Suprapubic skin (tissue), 4 donors: ENCODE measurements around the gene FNBP1L. TPM values are rescaled to one million over a fixed set of nuclear protein-coding genes. Genes with fewer than 3 reads are reported as not detected.

Experiments used
- DNase-seq, 2 donors: peaks; one replicate each; pipeline ENCODE4 v3.0.0-alpha.2; 2019; ENCODE audit warnings: low spot score in 2 of 2
- H3K27ac ChIP-seq: fragments of 200-600 bp; sonication (generic); one replicate; pipeline ENCODE4 v1.5.1; 2019
- H3K27me3 ChIP-seq: fragments of 200-600 bp; sonication (generic); one replicate; pipeline ENCODE4 v1.5.1; 2019
- H3K36me3 ChIP-seq: fragments of 200-600 bp; sonication (generic); one replicate; pipeline ENCODE4 v1.5.1; 2019
- H3K4me1 ChIP-seq: fragments of 200-600 bp; sonication (generic); one replicate; pipeline ENCODE4 v1.5.1; 2019
- H3K4me3 ChIP-seq: fragments of 200-600 bp; sonication (generic); one replicate; pipeline ENCODE4 v1.5.1; 2019; ENCODE audit warnings: mild to moderate bottlenecking
- H3K9me3 ChIP-seq: fragments of 200-600 bp; sonication (generic); one replicate; pipeline ENCODE4 v1.5.1; 2019
- EP300 ChIP-seq: sonication (generic); formaldehyde crosslinking; IDR thresholded peaks from one replicate; pipeline ENCODE4 v1.6.1; 2017; ENCODE audit warnings: antibody characterized with exemption
- POLR2A ChIP-seq, 2 donors: fragments of 450-650 bp; IDR thresholded peaks; one replicate each; pipeline ENCODE4 v1.6.1; 2017; ENCODE audit warnings: antibody characterized with exemption in 2 of 2, mild to moderate bottlenecking in 2 of 2, moderate library complexity in 2 of 2
- POLR2AphosphoS5 ChIP-seq, 3 donors: sonication (generic); formaldehyde crosslinking; IDR thresholded peaks; one replicate each; pipeline ENCODE4 v1.6.1; 2017; ENCODE audit warnings: antibody characterized with exemption in 3 of 3
- WGBS: methylation state at CpG from one replicate; pipeline ENCODE4 v1.1.5; 2018; 5-methylcytosine and 5-hydroxymethylcytosine counted together
- total RNA-seq, 4 donors: library from RNA; depleted of rRNA; stranded (reverse); fragments of >200 nt; gene quantifications; one replicate each; pipeline ENCODE4 v1.1.0, GENCODE V29; 2016
- TF ChIP-seq, protein P1 (sequence below), 2 donors: fragments of 200-600 bp in 1 of 2; fragments of 450-650 bp in 1 of 2; sonication (generic) in 1 of 2; IDR thresholded peaks; one replicate each; pipeline ENCODE4 v1.5.1; 2016 to 2019; ENCODE audit warnings: antibody characterized with exemption in 2 of 2, mild to moderate bottlenecking in 1 of 2, moderate library complexity in 1 of 2

FNBP1L gene
- total RNA-seq, 4 donors from 2014 or later, result 18.6 to 60.8 (median 25.2) TPM

DNA sequence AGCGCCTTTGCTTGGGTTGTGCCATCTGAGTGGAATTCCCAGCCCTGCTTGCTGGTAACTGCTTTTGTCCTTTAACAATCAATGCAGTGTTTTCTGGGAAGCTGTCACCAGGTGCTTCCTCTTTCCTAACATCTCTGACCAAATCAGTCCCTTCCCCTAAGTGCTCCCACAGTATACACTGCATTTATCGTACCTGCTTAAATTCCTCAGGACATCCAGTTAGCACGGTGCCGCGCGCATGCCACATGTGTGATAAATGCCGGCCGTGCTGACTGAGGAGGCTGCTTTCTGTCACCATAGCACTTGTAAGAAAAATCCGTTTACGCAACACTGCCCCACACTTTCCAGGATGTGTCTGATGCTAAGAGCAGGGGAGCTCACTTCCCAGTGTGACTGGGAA lies 118.3 kb downstream of the FNBP1L start:
- H3K4me1 ChIP-seq, result no peaks in the 10 kb centered on the region
- no peak overlapping the region for H3K4me3 ChIP-seq
- TF ChIP-seq POLR2AphosphoS5 (IDR thresholded peaks at IDR 0.05) (peak in 1 of 3 donors; percentile 11), POLR2A (IDR thresholded peaks at IDR 0.05) (no peak)
- DNase-seq, result no peak
- WGBS, result 70% methylated on average over 10 of the region's 10 CpGs
- no peaks in the 10 kb centered on the region for H3K27me3 ChIP-seq
- no peaks in the 10 kb centered on the region for H3K9me3 ChIP-seq
- H3K27ac ChIP-seq, result peak overlapping the region; percentile 47
- peaks cover 64% of the 10 kb centered on the region for H3K36me3 ChIP-seq

DNA sequence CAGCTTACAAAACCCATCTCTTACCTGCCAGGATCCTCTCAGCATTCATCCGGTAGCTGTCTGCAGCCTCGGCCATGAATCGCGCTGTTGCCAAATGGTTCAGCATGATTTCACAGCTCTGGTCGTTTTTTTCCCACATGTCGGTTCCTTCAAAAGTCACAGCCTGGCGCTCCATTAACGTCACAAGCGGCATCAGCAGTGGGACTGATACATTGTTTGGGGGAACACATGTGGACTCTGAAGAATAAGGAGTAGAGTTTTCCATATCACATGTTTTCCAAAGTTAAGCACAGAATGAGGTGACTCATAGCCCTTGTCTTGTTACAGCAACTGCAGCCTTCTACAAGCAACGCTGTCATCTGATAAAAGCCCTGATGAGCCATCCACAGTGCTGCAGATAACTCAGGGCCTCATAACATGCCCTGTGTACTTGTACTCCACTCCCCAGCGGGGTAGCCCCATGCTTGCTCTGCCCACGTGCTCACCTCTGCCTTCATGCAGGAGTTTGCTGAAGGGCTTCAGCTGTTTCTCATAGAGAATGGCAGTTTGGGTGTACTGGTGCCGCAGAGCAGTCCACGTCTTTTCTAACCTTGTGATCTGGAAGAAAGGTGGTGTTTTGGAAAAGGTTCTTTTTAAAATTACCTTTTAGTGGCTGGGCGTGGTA lies 119.5 kb downstream of the FNBP1L start:
- Histone ChIP-seq H3K4me1 (no peaks in the 10 kb centered on the region), H3K27me3 (no peaks in the 10 kb centered on the region), H3K9me3 (no peaks in the 10 kb centered on the region), H3K27ac (peak overlapping the region; percentile 21), H3K4me3 (no peak overlapping the region), H3K36me3 (peaks cover 65% of the 10 kb centered on the region)
- WGBS, result 66% methylated on average over 15 of the region's 15 CpGs
- TF ChIP-seq POLR2AphosphoS5 (IDR thresholded peaks at IDR 0.05), result no peak
- TF ChIP-seq POLR2A (IDR thresholded peaks at IDR 0.05), result no peak
- TF ChIP-seq, protein P1, sequence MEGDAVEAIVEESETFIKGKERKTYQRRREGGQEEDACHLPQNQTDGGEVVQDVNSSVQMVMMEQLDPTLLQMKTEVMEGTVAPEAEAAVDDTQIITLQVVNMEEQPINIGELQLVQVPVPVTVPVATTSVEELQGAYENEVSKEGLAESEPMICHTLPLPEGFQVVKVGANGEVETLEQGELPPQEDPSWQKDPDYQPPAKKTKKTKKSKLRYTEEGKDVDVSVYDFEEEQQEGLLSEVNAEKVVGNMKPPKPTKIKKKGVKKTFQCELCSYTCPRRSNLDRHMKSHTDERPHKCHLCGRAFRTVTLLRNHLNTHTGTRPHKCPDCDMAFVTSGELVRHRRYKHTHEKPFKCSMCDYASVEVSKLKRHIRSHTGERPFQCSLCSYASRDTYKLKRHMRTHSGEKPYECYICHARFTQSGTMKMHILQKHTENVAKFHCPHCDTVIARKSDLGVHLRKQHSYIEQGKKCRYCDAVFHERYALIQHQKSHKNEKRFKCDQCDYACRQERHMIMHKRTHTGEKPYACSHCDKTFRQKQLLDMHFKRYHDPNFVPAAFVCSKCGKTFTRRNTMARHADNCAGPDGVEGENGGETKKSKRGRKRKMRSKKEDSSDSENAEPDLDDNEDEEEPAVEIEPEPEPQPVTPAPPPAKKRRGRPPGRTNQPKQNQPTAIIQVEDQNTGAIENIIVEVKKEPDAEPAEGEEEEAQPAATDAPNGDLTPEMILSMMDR (IDR thresholded peaks at IDR 0.05), result no peak
- TF ChIP-seq EP300, result no peak
- no peak for DNase-seq

DNA sequence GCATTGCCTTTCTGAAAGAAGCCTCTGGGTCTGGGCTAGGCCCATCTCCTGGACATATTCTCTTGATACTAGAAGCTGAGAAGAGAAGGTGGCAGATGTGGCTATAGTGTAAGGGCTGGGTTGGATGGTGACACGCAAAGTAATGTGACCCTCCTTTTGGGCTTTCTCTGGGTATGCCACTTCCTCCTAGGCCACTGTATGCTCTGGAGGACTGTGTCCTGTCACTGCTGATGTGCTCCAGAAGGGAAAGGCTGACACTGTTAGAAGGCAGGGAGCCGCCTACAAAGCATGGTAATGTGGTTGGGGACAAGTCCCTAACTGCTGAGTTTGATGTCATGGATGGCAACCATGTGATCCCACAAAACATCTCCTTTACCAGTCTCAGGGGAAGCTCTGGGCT lies 121.6 kb downstream of the FNBP1L start:
- TF ChIP-seq, protein P1 (IDR thresholded peaks at IDR 0.05), result no peak
- TF ChIP-seq POLR2AphosphoS5 (IDR thresholded peaks at IDR 0.05) (no peak), EP300 (no peak), POLR2A (IDR thresholded peaks at IDR 0.05) (no peak)
- no peak for DNase-seq
- Histone ChIP-seq H3K27ac (no peak overlapping the region), H3K27me3 (no peaks in the 10 kb centered on the region), H3K4me3 (no peak overlapping the region), H3K36me3 (peaks cover 70% of the 10 kb centered on the region), H3K9me3 (no peaks in the 10 kb centered on the region), H3K4me1 (no peaks in the 10 kb centered on the region)
- 88% methylated on average over 2 of the region's 2 CpGs for WGBS

DNA sequence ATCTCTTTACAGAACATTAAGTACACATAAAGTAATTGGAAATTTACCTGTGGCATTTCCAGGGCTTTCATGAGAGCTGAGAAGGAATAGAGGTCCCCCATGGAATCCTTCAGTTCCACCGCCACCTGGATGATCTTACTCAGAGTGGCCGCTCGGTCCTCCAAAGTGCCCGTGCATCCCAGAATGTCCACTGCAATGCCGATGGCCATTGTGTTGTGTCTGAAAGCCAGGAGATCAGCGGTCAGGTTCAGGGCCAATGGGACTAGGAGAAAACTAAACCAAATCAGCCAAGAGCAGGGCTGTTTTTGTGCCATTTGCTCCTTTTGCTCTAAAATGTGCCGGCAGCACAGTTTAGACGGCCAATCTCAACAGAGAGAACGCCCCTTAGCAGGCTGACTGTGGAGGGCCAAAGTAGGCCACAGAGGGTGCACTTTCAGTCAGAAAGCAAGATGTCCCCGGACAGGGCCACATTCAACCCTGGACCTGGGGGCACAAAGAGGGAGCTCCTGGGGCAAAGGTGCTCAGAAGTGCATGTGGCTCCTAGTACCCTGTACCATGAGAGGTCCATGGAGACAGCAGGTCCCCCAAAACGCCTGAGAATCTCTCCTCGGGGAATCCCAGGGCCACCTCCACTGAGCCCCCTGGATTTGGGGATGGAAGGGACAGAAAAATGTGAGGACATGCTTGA lies 123.8 kb downstream of the FNBP1L start:
- H3K27ac ChIP-seq, result no peak overlapping the region
- DNase-seq, result no peak
- no peak overlapping the region for H3K4me3 ChIP-seq
- 95% methylated on average over 9 of the region's 12 CpGs for WGBS
- no peaks in the 10 kb centered on the region for H3K4me1 ChIP-seq
- H3K36me3 ChIP-seq, result peaks cover 63% of the 10 kb centered on the region
- H3K9me3 ChIP-seq, result no peaks in the 10 kb centered on the region
- no peaks in the 10 kb centered on the region for H3K27me3 ChIP-seq
- TF ChIP-seq EP300, result no peak
- TF ChIP-seq, protein P1 (IDR thresholded peaks at IDR 0.05), result no peak
- TF ChIP-seq POLR2AphosphoS5 (IDR thresholded peaks at IDR 0.05), result no peak
- no peak for TF ChIP-seq POLR2A (IDR thresholded peaks at IDR 0.05)

DNA sequence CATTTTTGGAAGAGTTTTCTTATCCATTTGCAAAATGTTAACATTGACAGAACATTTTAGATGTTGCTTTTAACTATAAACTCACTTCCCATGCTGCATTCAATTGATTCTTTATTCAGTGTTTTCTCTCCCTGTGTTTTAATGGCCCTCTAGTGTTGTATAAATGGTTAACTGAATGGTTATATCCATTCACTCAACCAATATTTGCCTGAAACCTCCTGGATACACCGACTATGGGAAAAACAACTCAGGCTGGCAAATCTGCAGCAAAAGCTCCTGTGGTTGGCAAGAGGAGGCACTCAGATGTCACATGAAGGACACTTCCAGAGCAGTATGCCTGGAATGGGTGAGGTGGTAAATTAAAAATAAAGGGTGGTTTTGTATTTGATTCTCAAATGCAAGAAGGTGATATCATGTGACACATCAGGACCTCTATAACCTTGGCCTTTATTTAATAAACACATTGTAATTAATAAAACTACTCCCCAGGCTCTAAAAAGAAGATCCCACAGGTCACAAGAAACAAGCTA lies 126.1 kb downstream of the FNBP1L start:
- no peak overlapping the region for H3K27ac ChIP-seq
- peaks cover 58% of the 10 kb centered on the region for H3K36me3 ChIP-seq
- no peaks in the 10 kb centered on the region for H3K27me3 ChIP-seq
- H3K9me3 ChIP-seq, result no peaks in the 10 kb centered on the region
- no peak for DNase-seq
- H3K4me1 ChIP-seq, result peaks cover 3% of the 10 kb centered on the region
- TF ChIP-seq, protein P1 (IDR thresholded peaks at IDR 0.05), result no peak
- no peak for TF ChIP-seq POLR2AphosphoS5 (IDR thresholded peaks at IDR 0.05)
- TF ChIP-seq POLR2A (IDR thresholded peaks at IDR 0.05), result no peak
- TF ChIP-seq EP300, result no peak
- WGBS, result 33% methylated on average over 1 of the region's 1 CpG
- no peak overlapping the region for H3K4me3 ChIP-seq
